ENCODE results near the gene NATD1.
A peak's percentile ranks its signal among the peaks of the same experiment; 100 is the strongest.
"Not testable (repeated sequence)": the region's sequence is repeated elsewhere in the genome, so short reads cannot be mapped to it uniquely, and the experiment has no call there.

Gene NATD1

GRCh38 chr17:21200590-21201297 lies 52.5 kb downstream of the NATD1 start:
- in situ Hi-C loops (cut with MboI; ENCODE audit: low sequenced_read_pairs): no loop called here
- Histone ChIP-seq H3K36me3 (replicated peaks) (peaks cover 17% of the 10 kb centered on the region), H3K4me1 (peaks cover 12% of the 10 kb centered on the region), H3K27me3 (ENCODE audit: low read depth) (no peaks in the 10 kb centered on the region), H3K4me3 (no peak overlapping the region), H3K9me3 (no peaks in the 10 kb centered on the region)
- DNase-seq (ENCODE audit: low spot score in 2 of 2): no peak

GRCh38 chr17:21199856-21200255 lies 53.4 kb downstream of the NATD1 start:
- Histone ChIP-seq H3K9me3 (no peaks in the 10 kb centered on the region), H3K4me1 (peaks cover 7% of the 10 kb centered on the region), H3K4me3 (no peak overlapping the region), H3K27me3 (ENCODE audit: low read depth) (no peaks in the 10 kb centered on the region), H3K36me3 (replicated peaks) (peaks cover 17% of the 10 kb centered on the region)
- in situ Hi-C loops (cut with MboI; ENCODE audit: low sequenced_read_pairs): no loop called here
- no peak for DNase-seq (ENCODE audit: low spot score in 2 of 2)

- Histone ChIP-seq H3K27me3 (ENCODE audit: low read depth) (no peaks in the 10 kb centered on the region), H3K36me3 (replicated peaks) (peaks cover 17% of the 10 kb centered on the region), H3K4me3 (no peak overlapping the region), H3K9me3 (no peaks in the 10 kb centered on the region), H3K4me1 (peaks cover 2% of the 10 kb centered on the region; the same call in 1 of the 2 replicates)
- in situ Hi-C loops (cut with MboI; ENCODE audit: low sequenced_read_pairs): no loop called here
- DNase-seq (ENCODE audit: low spot score in 2 of 2): peak in 1 of 2 experiments; percentile 13
Measured at GRCh38 chr17:21199311-21199710, 53.9 kb downstream of the NATD1 start.

- Histone ChIP-seq H3K4me1 (peaks cover 2% of the 10 kb centered on the region; the same call in 1 of the 2 replicates), H3K27me3 (ENCODE audit: low read depth) (no peaks in the 10 kb centered on the region), H3K4me3 (no peak overlapping the region), H3K9me3 (no peaks in the 10 kb centered on the region), H3K36me3 (replicated peaks) (peaks cover 17% of the 10 kb centered on the region)
- no peak for DNase-seq (ENCODE audit: low spot score in 2 of 2)
- in situ Hi-C loops (cut with MboI; ENCODE audit: low sequenced_read_pairs): no loop called here
Measured at GRCh38 chr17:21198411-21198810, 54.8 kb downstream of the NATD1 start.

GRCh38 chr17:21196126-21196525 lies 57.1 kb downstream of the NATD1 start:
- no peak for DNase-seq (ENCODE audit: low spot score in 2 of 2)
- Histone ChIP-seq H3K27me3 (ENCODE audit: low read depth) (no peaks in the 10 kb centered on the region), H3K9me3 (no peaks in the 10 kb centered on the region), H3K4me1 (peaks cover 2% of the 10 kb centered on the region; the same call in 1 of the 2 replicates), H3K36me3 (replicated peaks) (peaks cover 19% of the 10 kb centered on the region), H3K4me3 (no peak overlapping the region)
- in situ Hi-C loops (cut with MboI; ENCODE audit: low sequenced_read_pairs): no loop called here

GRCh38 chr17:21194703-21195102 lies 58.5 kb downstream of the NATD1 start:
- no peak for DNase-seq (ENCODE audit: low spot score in 2 of 2)
- Histone ChIP-seq H3K27me3 (ENCODE audit: low read depth) (no peaks in the 10 kb centered on the region), H3K4me1 (no peaks in the 10 kb centered on the region), H3K9me3 (no peaks in the 10 kb centered on the region), H3K4me3 (no peak overlapping the region), H3K36me3 (replicated peaks) (peaks cover 19% of the 10 kb centered on the region)
- in situ Hi-C loops (cut with MboI; ENCODE audit: low sequenced_read_pairs): no loop called here

- no peak for DNase-seq (ENCODE audit: low spot score in 2 of 2)
- in situ Hi-C loops (cut with MboI; ENCODE audit: low sequenced_read_pairs): no loop called here
- Histone ChIP-seq H3K27me3 (ENCODE audit: low read depth) (no peaks in the 10 kb centered on the region), H3K4me3 (no peak overlapping the region), H3K9me3 (no peaks in the 10 kb centered on the region), H3K36me3 (replicated peaks) (peaks cover 19% of the 10 kb centered on the region), H3K4me1 (no peaks in the 10 kb centered on the region)
Measured at GRCh38 chr17:21194226-21194625, 59.0 kb downstream of the NATD1 start.

- in situ Hi-C loops (cut with MboI; ENCODE audit: low sequenced_read_pairs): no loop called here
- Histone ChIP-seq H3K4me1 (no peaks in the 10 kb centered on the region), H3K4me3 (no peak overlapping the region), H3K36me3 (replicated peaks) (peaks cover 14% of the 10 kb centered on the region), H3K27me3 (ENCODE audit: low read depth) (no peaks in the 10 kb centered on the region), H3K9me3 (no peaks in the 10 kb centered on the region)
- no peak for DNase-seq (ENCODE audit: low spot score in 2 of 2)
Measured at GRCh38 chr17:21193031-21193430, 60.2 kb downstream of the NATD1 start.

- H3K36me3 ChIP-seq (replicated peaks); H3K4me1 ChIP-seq; in situ Hi-C loops (cut with MboI; ENCODE audit: low sequenced_read_pairs); DNase-seq (ENCODE audit: low spot score in 2 of 2); H3K4me3 ChIP-seq; H3K9me3 ChIP-seq; H3K27me3 ChIP-seq (ENCODE audit: low read depth): not testable (repeated sequence)
Measured at GRCh38 chr17:21192414-21192813, 60.8 kb downstream of the NATD1 start.

- H3K36me3 ChIP-seq (replicated peaks): peaks cover 3% of the 10 kb centered on the region; the same call in 1 of the 2 replicates
- DNase-seq (ENCODE audit: low spot score in 2 of 2): no peak
- H3K4me3 ChIP-seq: no peak overlapping the region
- in situ Hi-C loops (cut with MboI; ENCODE audit: low sequenced_read_pairs): no loop called here
- H3K9me3 ChIP-seq: no peaks in the 10 kb centered on the region
- H3K27me3 ChIP-seq (ENCODE audit: low read depth): no peaks in the 10 kb centered on the region
- H3K4me1 ChIP-seq: no peaks in the 10 kb centered on the region
Measured at GRCh38 chr17:21191698-21192097, 61.5 kb downstream of the NATD1 start.

GRCh38 chr17:21190078-21190477 lies 63.1 kb downstream of the NATD1 start:
- peaks cover 3% of the 10 kb centered on the region; the same call in 1 of the 2 replicates for H3K36me3 ChIP-seq (replicated peaks)
- H3K9me3 ChIP-seq: no peaks in the 10 kb centered on the region
- in situ Hi-C loops (cut with MboI; ENCODE audit: low sequenced_read_pairs): no loop called here
- no peaks in the 10 kb centered on the region for H3K27me3 ChIP-seq (ENCODE audit: low read depth)
- DNase-seq (ENCODE audit: low spot score in 2 of 2): no peak
- H3K4me1 ChIP-seq: no peaks in the 10 kb centered on the region
- H3K4me3 ChIP-seq: no peak overlapping the region

GRCh38 chr17:21189361-21189760 lies 63.8 kb downstream of the NATD1 start:
- Histone ChIP-seq H3K9me3 (no peaks in the 10 kb centered on the region), H3K4me1 (no peaks in the 10 kb centered on the region), H3K4me3 (no peak overlapping the region), H3K36me3 (replicated peaks) (peaks cover 3% of the 10 kb centered on the region; the same call in 1 of the 2 replicates), H3K27me3 (ENCODE audit: low read depth) (no peaks in the 10 kb centered on the region)
- no peak for DNase-seq (ENCODE audit: low spot score in 2 of 2)
- in situ Hi-C loops (cut with MboI; ENCODE audit: low sequenced_read_pairs): no loop called here
